HG03469 (cell line): ENCODE measurements around the gene SIPA1.

ENCODE experiments used
- ATAC-seq: cut with Tn5 transposase; IDR thresholded peaks from one replicate; pipeline ENCODE4 v1.9.1; 2021; ENCODE audit warnings: mild to moderate bottlenecking, moderate library complexity, moderate number of reproducible peaks; ENCODE audit not compliant: unreplicated experiment

SIPA1 gene

GRCh38 chr11:65699306-65699705, 61.4 kb downstream of the SIPA1 start:
- ATAC-seq = no peak

DNA sequence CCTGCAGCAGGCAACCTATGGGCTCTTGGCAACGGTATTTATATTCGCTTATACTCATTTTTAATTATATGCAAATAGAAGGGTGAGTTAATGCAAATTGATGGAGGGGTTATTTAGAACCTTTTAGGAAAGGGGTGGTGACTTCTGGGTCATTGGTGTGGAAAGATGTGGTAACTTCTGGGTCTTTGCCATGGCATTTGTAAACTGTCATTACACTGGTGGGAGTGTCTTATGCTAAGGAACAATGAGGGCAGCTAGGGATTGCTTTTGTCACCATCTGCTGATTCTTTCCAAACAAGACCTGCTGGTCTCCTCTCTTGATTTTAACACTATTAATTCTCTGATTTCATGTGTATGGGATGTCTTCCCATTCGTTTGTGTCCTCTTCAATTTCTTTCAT, 62.5 kb downstream of the SIPA1 start:
- no peak for ATAC-seq
